ENCODE measurements around the gene PCSK6. TPM values are rescaled to one million over a fixed set of nuclear protein-coding genes. Genes with fewer than 3 reads are reported as not detected.
"Not testable (repeated sequence)": the region's sequence is repeated elsewhere in the genome, so short reads cannot be mapped to it uniquely, and the experiment has no call there.

Gene PCSK6
- total RNA-seq, 1 donor from 2014 or later, result 2.5 TPM

GRCh38 chr15:101333907-101334789, 155.4 kb downstream of the PCSK6 start:
- DNase-seq (ENCODE audit: low read depth), result not testable (repeated sequence)

- DNase-seq (ENCODE audit: low read depth), result no peak
Observed at GRCh38 chr15:101332061-101332467, 157.4 kb downstream of the PCSK6 start.

GRCh38 chr15:101329867-101330380, 159.6 kb downstream of the PCSK6 start:
- no peak for DNase-seq (ENCODE audit: low read depth)

GRCh38 chr15:101329309-101329863, 160.1 kb downstream of the PCSK6 start:
- no peak for DNase-seq (ENCODE audit: low read depth)

- DNase-seq (ENCODE audit: low read depth), result no peak
Observed at GRCh38 chr15:101328001-101328400, 161.5 kb downstream of the PCSK6 start.

- no peak for DNase-seq (ENCODE audit: low read depth)
Observed at GRCh38 chr15:101327147-101327740, 162.3 kb downstream of the PCSK6 start.

GRCh38 chr15:101326462-101327146, 162.9 kb downstream of the PCSK6 start:
- DNase-seq (ENCODE audit: low read depth), result peak; percentile 58

GRCh38 chr15:101326026-101326315, 163.5 kb downstream of the PCSK6 start:
- no peak for DNase-seq (ENCODE audit: low read depth)

GRCh38 chr15:101325263-101326025, 164.1 kb downstream of the PCSK6 start:
- DNase-seq (ENCODE audit: low read depth), result no peak

GRCh38 chr15:101324524-101325177, 164.9 kb downstream of the PCSK6 start:
- no peak for DNase-seq (ENCODE audit: low read depth)

- DNase-seq (ENCODE audit: low read depth), result no peak
Observed at GRCh38 chr15:101323793-101324523, 165.5 kb downstream of the PCSK6 start.

GRCh38 chr15:101322854-101323477, 166.5 kb downstream of the PCSK6 start:
- DNase-seq (ENCODE audit: low read depth), result no peak

GRCh38 chr15:101322016-101322695, 167.4 kb downstream of the PCSK6 start:
- DNase-seq (ENCODE audit: low read depth), result no peak

- no peak for DNase-seq (ENCODE audit: low read depth)
Observed at GRCh38 chr15:101320501-101321052, 168.9 kb downstream of the PCSK6 start.

GRCh38 chr15:101318839-101319238, 170.7 kb downstream of the PCSK6 start:
- DNase-seq (ENCODE audit: low read depth), result no peak

- no peak for DNase-seq (ENCODE audit: low read depth)
Observed at GRCh38 chr15:101318147-101318819, 171.2 kb downstream of the PCSK6 start.

GRCh38 chr15:101317336-101317872, 172.1 kb downstream of the PCSK6 start:
- no peak for DNase-seq (ENCODE audit: low read depth)

All from myocyte (in vitro differentiated cells).